Activated CD8-positive, alpha-beta memory T cell treated with anti-CD3 and anti-CD28 coated beads for 4 hours (primary cell): ENCODE data around the gene CACNA1D.

Source experiments
- DNase-seq, 2 donors: peaks; one replicate each; pipeline ENCODE4 v3.0.0-alpha.2; 2020; ENCODE audit warnings: low read depth in 2 of 2

Gene CACNA1D

GRCh38 chr3:53845103-53845880 lies 350.9 kb downstream of the CACNA1D start:
- DNase-seq: no peak

GRCh38 chr3:53845881-53846133 lies 351.4 kb downstream of the CACNA1D start:
- DNase-seq: no peak

- no peak for DNase-seq
These were observed 351.9 kb downstream of the CACNA1D start, which contains the start of the genes CHDH and IL17RB for GRCh38 chr3:53846134-53846850. Gene CHDH (minus strand): TSS chr3:53846419. CDS start chr3:53824008, 22,411 bp downstream. Gene IL17RB (plus strand): TSS chr3:53846568. CDS start chr3:53846589, 21 bp downstream.

GRCh38 chr3:53846851-53847155 lies 352.4 kb downstream of the CACNA1D start:
- DNase-seq: no peak

GRCh38 chr3:53849916-53850315 lies 355.5 kb downstream of the CACNA1D start:
- no peak for DNase-seq

- no peak for DNase-seq
These were observed 356.5 kb downstream of the CACNA1D start for GRCh38 chr3:53850895-53851294.

- DNase-seq: no peak
These were observed 362.6 kb downstream of the CACNA1D start for GRCh38 chr3:53856964-53857363.

- no peak for DNase-seq
These were observed 363.8 kb downstream of the CACNA1D start for GRCh38 chr3:53858096-53858741.

- no peak for DNase-seq
These were observed 364.8 kb downstream of the CACNA1D start for GRCh38 chr3:53859178-53859577.

GRCh38 chr3:53860196-53860595 lies 365.8 kb downstream of the CACNA1D start:
- no peak for DNase-seq

- no peak for DNase-seq
These were observed 367.8 kb downstream of the CACNA1D start for GRCh38 chr3:53862241-53862640.

- no peak for DNase-seq
These were observed 368.7 kb downstream of the CACNA1D start for GRCh38 chr3:53863145-53863544.
